ENCODE data around the gene REEP6. TPM values are rescaled to one million over a fixed set of nuclear protein-coding genes. Genes with fewer than 3 reads are reported as not detected.
A peak's percentile ranks its signal among the peaks of the same experiment; 100 is the strongest.

REEP6 gene
- total RNA-seq, 1 experiment from 2014 or later = 10.5 TPM

- Histone ChIP-seq H3K4me2 (ENCODE audit: insufficient read depth, insufficient read length, low read length) (no peak overlapping the region), H3K14ac (ENCODE audit: insufficient read depth, low read length) (no peak overlapping the region; the same call in 1 of the 2 replicates), H3K4ac (ENCODE audit: low read depth, low read length) (no peak overlapping the region), H4K20me1 (ENCODE audit: control insufficient read depth, insufficient read depth, insufficient read length) (no peaks in the 10 kb centered on the region), H3K4me1 (ENCODE audit: insufficient read depth, low read length) (no peaks in the 10 kb centered on the region; the same call in 1 of the 2 replicates), H3K18ac (ENCODE audit: insufficient read length, low read depth, low read length) (no peak overlapping the region), H2AK5ac (ENCODE audit: insufficient read length, low read length) (no peak overlapping the region), H4K5ac (ENCODE audit: insufficient read length, low read depth, low read length) (no peak overlapping the region), H2BK20ac (ENCODE audit: low read depth, low read length, poor library complexity, severe bottlenecking) (no peak overlapping the region), H2BK5ac (ENCODE audit: insufficient read length, low read length) (no peak overlapping the region), H2BK120ac (ENCODE audit: low read depth, low read length, poor library complexity, severe bottlenecking) (no peak overlapping the region), H2AFZ (ENCODE audit: low read length) (no peak overlapping the region), H4K91ac (ENCODE audit: insufficient read length, low read depth, low read length) (no peak overlapping the region), H3K23ac (ENCODE audit: insufficient read length, low read depth, low read length) (no peak overlapping the region), H3K9ac (ENCODE audit: extremely low read depth, insufficient read length, low read length) (no peak overlapping the region), H2BK15ac (ENCODE audit: low read depth, low read length) (no peak overlapping the region), H3K79me2 (ENCODE audit: insufficient read depth, low read length) (no peaks in the 10 kb centered on the region), H3K79me1 (ENCODE audit: insufficient read depth, low read depth, low read length, poor library complexity, severe bottlenecking) (no peaks in the 10 kb centered on the region), H2BK12ac (ENCODE audit: insufficient read length, low read depth, low read length) (no peak overlapping the region), H3T11ph (ENCODE audit: low read length) (no peak overlapping the region), H4K8ac (replicated peaks; ENCODE audit: insufficient read length, low read depth, low read length) (no peak overlapping the region), H3K56ac (ENCODE audit: insufficient read length, low read depth, low read length) (no peak overlapping the region), H3K23me2 (ENCODE audit: insufficient read length, low read depth, low read length, poor library complexity, severe bottlenecking) (peaks cover 8% of the 10 kb centered on the region), H3K27me3 (ENCODE audit: insufficient read depth, low read length) (no peaks in the 10 kb centered on the region; the same call in 1 of the 2 replicates), H3K27ac (ENCODE audit: insufficient read length, low read depth, low read length) (no peak overlapping the region), H3K9me3 (ENCODE audit: control insufficient read depth, low read depth, low read length) (no peaks in the 10 kb centered on the region)
- DNase-seq = peak; percentile 76
- Mint-ChIP-seq H3K27ac (no peak overlapping the region), H3K27me3 (ENCODE audit: low read depth) (peaks cover 67% of the 10 kb centered on the region), H3K4me1 (peaks cover 7 to 19% of the 10 kb centered on the region in 2 experiments), H3K9me3 (no peaks in the 10 kb centered on the region), H3K4me3 (no peak overlapping the region), H3K36me3 (ENCODE audit: insufficient read depth in 1 of 3, low read depth in 3 of 3) (peaks cover 0 to 13% (median 5%) of the 10 kb centered on the region in 3 experiments; a peak in 2 of 7 replicates)
- no CpG with 5 or more reads among the region's 48 CpGs for WGBS (ENCODE audit: extremely low coverage, insufficient read length, low lambda C conversion rate)
- peak; percentile 42; the same call in 1 of the 3 replicates for TF ChIP-seq CTCF (conservative IDR thresholded peaks at IDR 0.05)
These were observed 33.8 kb upstream of the REEP6 start for GRCh38 chr19:1457031-1457739.
